Lower leg skin (tissue), 3 donors: ENCODE results near the gene CACNA2D4.

ENCODE experiments used
- CTCF ChIP-seq, 3 donors: fragments of 450-650 bp; IDR thresholded peaks; one replicate each; pipeline ENCODE4 v1.5.1; 2016; ENCODE audit warnings: antibody characterized with exemption in 3 of 3, mild to moderate bottlenecking in 3 of 3, moderate library complexity in 2 of 3
- POLR2A ChIP-seq, 2 donors: fragments of 450-650 bp; IDR thresholded peaks; one replicate each; pipeline ENCODE4 v1.6.1; 2016 to 2017; ENCODE audit warnings: antibody characterized with exemption in 2 of 2, mild to moderate bottlenecking in 1 of 2, moderate library complexity in 1 of 2

- TF ChIP-seq CTCF (IDR thresholded peaks at IDR 0.05): no peak
- TF ChIP-seq POLR2A (IDR thresholded peaks at IDR 0.05): no peak
Observed at GRCh38 chr12:1927051-1927680, 8.7 kb upstream of the CACNA2D4 start.
